HCT116 (cell line): ENCODE measurements around the gene SUSD6. TPM values are rescaled to one million over a fixed set of nuclear protein-coding genes. Genes with fewer than 3 reads are reported as not detected.

Experiments
- ATAC-seq: fragments of 200-7000 bp; cut with Tn5 transposase; 2 replicates; pipeline ENCODE4 v1.9.1; 2020; ENCODE audit warnings: mild to moderate bottlenecking, moderate library complexity
- BruUV-seq: library from RNA; stranded (reverse); fragments of 400-500 nt; replicated peaks from 2 replicates; lab custom pipeline; 2021; lab: Mats Ljungman, UMichigan
- CTCF ChIA-PET: fragments of 300-600 bp; sonication (Branson Sonifier 250); formaldehyde crosslinking; loops from one replicate; lab custom pipeline; 2021; ENCODE audit warnings: antibody characterized with exemption; lab: Charles Lee
- POLR2A ChIA-PET: fragments of 300-600, 350-600 bp; sonication (Branson Sonifier 250); formaldehyde crosslinking; loops from one replicate; lab custom pipeline; 2021; ENCODE audit warnings: antibody characterized with exemption; lab: Charles Lee
- RAD21 ChIA-PET, 2 experiments: fragments of 300-600 bp; sonication (Branson Sonifier 250); formaldehyde crosslinking; loops; one replicate each; lab custom pipeline; 2023; ENCODE audit warnings: low total read pairs in 2 of 2; ENCODE audit not compliant: uncharacterized antibody in 2 of 2, unreplicated experiment in 2 of 2, low non-redundant PET in 1 of 2; lab: Charles Lee
- DNase-seq: peaks from one replicate; pipeline ENCODE4 v3.0.0-alpha.2; 2010; ENCODE audit warnings: low read depth, low spot score
- H2AFZ ChIP-seq: fragments of 200-600 bp; shearing (Covaris generic), sonication (generic); 2 replicates; pipeline ENCODE4 v1.6.1; 2017; ENCODE audit warnings: low read depth, mixed run types, mixed read lengths, antibody characterized with exemption, low read length; ENCODE audit not compliant: poor library complexity, severe bottlenecking
- H3K27ac ChIP-seq: 2 replicates; pipeline ENCODE4 v1.5.1; 2012; ENCODE audit warnings: low read depth, low read length
- H3K27me3 ChIP-seq: fragments of 200-600 bp; sonication (generic); 2 replicates; pipeline ENCODE4 v1.6.1; 2016; ENCODE audit warnings: mixed run types, low read length, mixed read lengths; ENCODE audit not compliant: insufficient read depth
- H3K36me3 ChIP-seq, 2 experiments: fragments of 200-500 bp in 1 of 2; fragments of 200-600 bp in 1 of 2; sonication (Bioruptor generic) in 1 of 2; sonication (generic) in 1 of 2; 2 replicates each; pipeline versions ENCODE4 v1.5.1 to v1.6.1; 2014 to 2016; ENCODE audit warnings: low read length in 2 of 2, inconsistent platforms in 1 of 2, mixed read lengths in 1 of 2, mixed run types in 1 of 2; ENCODE audit not compliant: insufficient read depth in 2 of 2, control insufficient read depth in 1 of 2
- H3K4me1 ChIP-seq, 2 experiments: fragments of 200-600 bp in 1 of 2; sonication (generic) in 1 of 2; 2 replicates each; pipeline versions ENCODE4 v1.5.1 to v1.6.1; 2012 to 2017; ENCODE audit warnings: low read length in 2 of 2, inconsistent platforms in 1 of 2, mild to moderate bottlenecking in 1 of 2, mixed read lengths in 1 of 2, mixed run types in 1 of 2, moderate library complexity in 1 of 2; ENCODE audit not compliant: insufficient read depth in 2 of 2, control insufficient read depth in 1 of 2
- H3K4me2 ChIP-seq: fragments of 200-600 bp; sonication (generic); 2 replicates; pipeline ENCODE4 v1.6.1; 2017; ENCODE audit warnings: mixed run types, low read length, mixed read lengths
- H3K4me3 ChIP-seq, 2 experiments: fragments of 200-600 bp in 1 of 2; sonication (generic) in 1 of 2; replicated peaks in 1 of 2; 2 replicates each; pipeline ENCODE4 v1.5.1; 2011 to 2016; ENCODE audit warnings: low read length in 2 of 2, control low read depth in 1 of 2, low read depth in 1 of 2, mild to moderate bottlenecking in 1 of 2, mixed read lengths in 1 of 2, mixed run types in 1 of 2
- H3K79me2 ChIP-seq: fragments of 200-600 bp; sonication (generic); 2 replicates; pipeline ENCODE4 v1.6.1; 2017; ENCODE audit warnings: mild to moderate bottlenecking, mixed run types, low read length, moderate library complexity, mixed read lengths; ENCODE audit not compliant: insufficient read depth
- H3K9ac ChIP-seq: fragments of 200-600 bp; sonication (generic); 2 replicates; pipeline ENCODE4 v1.6.1; 2016; ENCODE audit warnings: low read length, mixed read lengths
- H3K9me2 ChIP-seq: fragments of 200-600 bp; sonication (generic), shearing (Covaris generic); 2 replicates; pipeline ENCODE4 v1.6.1; 2017; ENCODE audit warnings: mixed run types, mild to moderate bottlenecking, moderate library complexity; ENCODE audit not compliant: insufficient read depth
- H3K9me3 ChIP-seq, 2 experiments: fragments of 200-500 bp in 1 of 2; fragments of 200-600 bp in 1 of 2; sonication (Bioruptor generic) in 1 of 2; sonication (generic) in 1 of 2; 2 replicates each; pipeline ENCODE4 v1.6.1; 2014 to 2017; ENCODE audit warnings: low read length in 2 of 2, mixed read lengths in 2 of 2, inconsistent platforms in 1 of 2, low read depth in 1 of 2, mild to moderate bottlenecking in 1 of 2, mixed run types in 1 of 2, moderate library complexity in 1 of 2; ENCODE audit not compliant: control insufficient read depth in 1 of 2, insufficient read depth in 1 of 2
- H4K20me1 ChIP-seq: fragments of 200-600 bp; sonication (generic), shearing (Covaris generic); 2 replicates; pipeline ENCODE4 v1.6.1; 2017; ENCODE audit warnings: mixed run types, mild to moderate bottlenecking, moderate library complexity; ENCODE audit not compliant: insufficient read depth
- CBX3 ChIP-seq: IDR thresholded peaks from 2 replicates; pipeline ENCODE4 v1.6.1; 2012; ENCODE audit warnings: low read depth
- EZH2phosphoT487 ChIP-seq: fragments of 200-600 bp; IDR thresholded peaks from 2 replicates; pipeline ENCODE4 v1.6.1; 2018; ENCODE audit warnings: antibody characterized with exemption, borderline replicate concordance
- FOSL1 ChIP-seq: IDR thresholded peaks from 2 replicates; pipeline ENCODE4 v1.6.1; 2012; ENCODE audit warnings: low read depth
- POLR2A ChIP-seq: IDR thresholded peaks from 2 replicates; pipeline ENCODE4 v1.7.0; 2011; ENCODE audit warnings: borderline replicate concordance; ENCODE audit not compliant: insufficient read depth, insufficient read length; ENCODE audit errors: extremely low read depth
- POLR2AphosphoS5 ChIP-seq: IDR thresholded peaks from 2 replicates; pipeline ENCODE4 v1.6.1; 2011; ENCODE audit warnings: mild to moderate bottlenecking, low read depth, low read length, moderate library complexity
- RAD21 ChIP-seq: IDR thresholded peaks from 2 replicates; pipeline ENCODE4 v1.6.1; 2012; ENCODE audit warnings: low read depth, mild to moderate bottlenecking
- SP1 ChIP-seq: IDR thresholded peaks from 2 replicates; pipeline ENCODE4 v1.6.1; 2012; ENCODE audit warnings: low read depth
- TCF7L2 ChIP-seq: IDR thresholded peaks from 2 replicates; pipeline ENCODE4 v1.7.0; 2011; ENCODE audit warnings: borderline replicate concordance, inconsistent platforms; ENCODE audit not compliant: insufficient read depth, insufficient read length; ENCODE audit errors: extremely low read depth
- YY1 ChIP-seq: IDR thresholded peaks from 2 replicates; pipeline ENCODE4 v1.6.1; 2011; ENCODE audit warnings: low read length, low read depth, moderate library complexity, mild to moderate bottlenecking; ENCODE audit not compliant: insufficient replicate concordance; ENCODE audit errors: extremely low read depth
- ZNF274 ChIP-seq: fragments of 200-500 bp; sonication (Bioruptor generic); IDR thresholded peaks from 2 replicates; pipeline ENCODE4 v1.6.1; 2014; ENCODE audit warnings: mild to moderate bottlenecking, low read depth, low read length, inconsistent platforms
- intact Hi-C: fragments of 100-400 bp; cut with micrococcal nuclease; formaldehyde crosslinking; loops from 2 replicates; pipeline ENCODE4 v1.10.0; 2022
- total RNA-seq: library from RNA; stranded (reverse); gene quantifications from one replicate; pipeline ENCODE4 v1.2.1, GENCODE V29; 2021; ENCODE audit not compliant: unreplicated experiment
- TF ChIP-seq, protein P1 (sequence below): IDR thresholded peaks from 2 replicates; pipeline ENCODE4 v1.6.1; 2011; ENCODE audit warnings: mild to moderate bottlenecking, low read length, moderate library complexity; ENCODE audit not compliant: insufficient replicate concordance; ENCODE audit errors: extremely low read depth
- TF ChIP-seq, protein P2 (sequence below): IDR thresholded peaks from 2 replicates; pipeline ENCODE4 v1.6.1; 2012
- TF ChIP-seq, protein P3 (sequence below): IDR thresholded peaks from 2 replicates; pipeline ENCODE4 v1.6.1; 2012

The SUSD6 gene
- total RNA-seq, 1 experiment from 2014 or later, result 6.4 TPM

DNA sequence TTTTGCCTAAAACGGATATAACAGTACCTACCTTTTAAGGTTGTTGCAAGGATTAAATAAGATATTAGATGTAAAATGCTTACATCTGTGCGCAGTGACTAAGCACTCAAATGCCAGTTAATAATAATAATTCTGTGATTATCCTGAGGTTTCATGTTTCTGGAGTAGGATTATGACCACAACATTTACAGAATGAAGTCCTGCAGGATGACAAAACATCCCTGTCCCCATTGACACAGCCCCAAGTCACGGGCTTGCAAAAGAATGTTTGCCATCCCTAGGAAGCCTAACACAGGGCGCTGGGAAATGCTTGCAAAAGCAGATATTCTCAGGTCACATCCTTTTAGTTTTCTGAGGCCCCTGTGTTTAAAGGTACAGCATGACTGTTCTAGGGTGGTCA, 20.1 kb downstream of the SUSD6 start:
- Histone ChIP-seq H3K4me1 (no peaks in the 10 kb centered on the region), H3K27ac (no peak overlapping the region), H3K9me2 (no peaks in the 10 kb centered on the region), H3K9me3 (no peaks in the 10 kb centered on the region), H4K20me1 (no peaks in the 10 kb centered on the region), H3K79me2 (no peaks in the 10 kb centered on the region), H3K4me2 (no peak overlapping the region), H3K9ac (no peak overlapping the region), H2AFZ (no peak overlapping the region), H3K4me3 (no peak overlapping the region), H3K27me3 (no peaks in the 10 kb centered on the region), H3K36me3 (no peaks in the 10 kb centered on the region)
- ChIA-PET RAD21 (no interaction called here), CTCF (no interaction called here), POLR2A (no interaction called here)
- TF ChIP-seq ZNF274 (no peak), TCF7L2 (no peak), POLR2A (no peak), SP1 (no peak), CBX3 (no peak), FOSL1 (no peak), POLR2AphosphoS5 (no peak), RAD21 (no peak), EZH2phosphoT487 (no peak), YY1 (no peak)
- TF ChIP-seq, protein P1, sequence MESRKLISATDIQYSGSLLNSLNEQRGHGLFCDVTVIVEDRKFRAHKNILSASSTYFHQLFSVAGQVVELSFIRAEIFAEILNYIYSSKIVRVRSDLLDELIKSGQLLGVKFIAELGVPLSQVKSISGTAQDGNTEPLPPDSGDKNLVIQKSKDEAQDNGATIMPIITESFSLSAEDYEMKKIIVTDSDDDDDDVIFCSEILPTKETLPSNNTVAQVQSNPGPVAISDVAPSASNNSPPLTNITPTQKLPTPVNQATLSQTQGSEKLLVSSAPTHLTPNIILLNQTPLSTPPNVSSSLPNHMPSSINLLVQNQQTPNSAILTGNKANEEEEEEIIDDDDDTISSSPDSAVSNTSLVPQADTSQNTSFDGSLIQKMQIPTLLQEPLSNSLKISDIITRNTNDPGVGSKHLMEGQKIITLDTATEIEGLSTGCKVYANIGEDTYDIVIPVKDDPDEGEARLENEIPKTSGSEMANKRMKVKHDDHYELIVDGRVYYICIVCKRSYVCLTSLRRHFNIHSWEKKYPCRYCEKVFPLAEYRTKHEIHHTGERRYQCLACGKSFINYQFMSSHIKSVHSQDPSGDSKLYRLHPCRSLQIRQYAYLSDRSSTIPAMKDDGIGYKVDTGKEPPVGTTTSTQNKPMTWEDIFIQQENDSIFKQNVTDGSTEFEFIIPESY, result no peak
- TF ChIP-seq, protein P2, sequence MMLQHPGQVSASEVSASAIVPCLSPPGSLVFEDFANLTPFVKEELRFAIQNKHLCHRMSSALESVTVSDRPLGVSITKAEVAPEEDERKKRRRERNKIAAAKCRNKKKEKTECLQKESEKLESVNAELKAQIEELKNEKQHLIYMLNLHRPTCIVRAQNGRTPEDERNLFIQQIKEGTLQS, result no peak
- TF ChIP-seq, protein P3, sequence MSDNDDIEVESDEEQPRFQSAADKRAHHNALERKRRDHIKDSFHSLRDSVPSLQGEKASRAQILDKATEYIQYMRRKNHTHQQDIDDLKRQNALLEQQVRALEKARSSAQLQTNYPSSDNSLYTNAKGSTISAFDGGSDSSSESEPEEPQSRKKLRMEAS, result no peak
- DNase-seq, result no peak
- intact Hi-C loops, result no loop called here
- no TSS peak for BruUV-seq
- no peak for ATAC-seq
